H9 (cell line): ENCODE measurements around the gene CEP63. TPM values are rescaled to one million over a fixed set of nuclear protein-coding genes. Genes with fewer than 3 reads are reported as not detected.

Source experiments
- DNase-seq: peaks from one replicate; pipeline ENCODE4 v3.0.0-alpha.2; 2017
- H2AFZ ChIP-seq: one replicate; pipeline ENCODE4 v1.6.1; 2013; ENCODE audit warnings: mild to moderate bottlenecking, low read length, control low read depth, moderate library complexity
- H2AK5ac ChIP-seq: 2 replicates; pipeline ENCODE4 v1.6.1; 2013; ENCODE audit warnings: low read length, control low read depth, mixed read lengths; ENCODE audit not compliant: insufficient read length
- H2BK120ac ChIP-seq: one replicate; pipeline ENCODE4 v1.6.1; 2013; ENCODE audit warnings: low read depth, mild to moderate bottlenecking, low read length, control low read depth, inconsistent platforms; ENCODE audit not compliant: poor library complexity, severe bottlenecking
- H2BK12ac ChIP-seq: 2 replicates; pipeline ENCODE4 v1.6.1; 2013; ENCODE audit warnings: low read length, control low read depth, mixed read lengths, low read depth; ENCODE audit not compliant: insufficient read length
- H2BK15ac ChIP-seq: 2 replicates; pipeline ENCODE4 v1.6.1; 2013; ENCODE audit warnings: low read depth, low read length, control low read depth
- H2BK20ac ChIP-seq: one replicate; pipeline ENCODE4 v1.6.1; 2013; ENCODE audit warnings: low read depth, mild to moderate bottlenecking, low read length, control low read depth, inconsistent platforms; ENCODE audit not compliant: poor library complexity, severe bottlenecking
- H2BK5ac ChIP-seq: 2 replicates; pipeline ENCODE4 v1.6.1; 2013; ENCODE audit warnings: low read length, control low read depth, mixed read lengths; ENCODE audit not compliant: insufficient read length
- H3K14ac ChIP-seq: 2 replicates; pipeline ENCODE4 v1.6.1; 2013; ENCODE audit warnings: low read length, control low read depth; ENCODE audit not compliant: insufficient read depth
- H3K18ac ChIP-seq: 2 replicates; pipeline ENCODE4 v1.6.1; 2013; ENCODE audit warnings: low read depth, mild to moderate bottlenecking, mixed read lengths, low read length, control low read depth; ENCODE audit not compliant: insufficient read length
- H3K23ac ChIP-seq: 2 replicates; pipeline ENCODE4 v1.6.1; 2013; ENCODE audit warnings: low read length, control low read depth, mixed read lengths, low read depth; ENCODE audit not compliant: insufficient read length
- H3K23me2 ChIP-seq: 2 replicates; pipeline ENCODE4 v1.6.1; 2013; ENCODE audit warnings: low read depth, mild to moderate bottlenecking, mixed read lengths, low read length, control low read depth; ENCODE audit not compliant: insufficient read length, poor library complexity, severe bottlenecking
- H3K27ac ChIP-seq: 2 replicates; pipeline ENCODE4 v1.5.1; 2013; ENCODE audit warnings: low read length, control low read depth, mixed read lengths, low read depth; ENCODE audit not compliant: insufficient read length
- H3K27me3 ChIP-seq: 2 replicates; pipeline ENCODE4 v1.6.1; 2013; ENCODE audit warnings: low read length, control low read depth, inconsistent platforms; ENCODE audit not compliant: insufficient read depth
- H3K4ac ChIP-seq: 2 replicates; pipeline ENCODE4 v1.6.1; 2013; ENCODE audit warnings: low read depth, mild to moderate bottlenecking, control low read depth, inconsistent platforms, low read length, moderate library complexity
- H3K4me1 ChIP-seq: 2 replicates; pipeline ENCODE4 v1.6.1; 2013; ENCODE audit warnings: low read length, control low read depth, inconsistent platforms; ENCODE audit not compliant: insufficient read depth
- H3K4me2 ChIP-seq: 2 replicates; pipeline ENCODE4 v1.6.1; 2013; ENCODE audit warnings: low read length, control low read depth, mixed read lengths; ENCODE audit not compliant: insufficient read length, insufficient read depth
- H3K56ac ChIP-seq: 2 replicates; pipeline ENCODE4 v1.6.1; 2013; ENCODE audit warnings: low read depth, mild to moderate bottlenecking, mixed read lengths, low read length, control low read depth; ENCODE audit not compliant: insufficient read length
- H3K79me1 ChIP-seq: 2 replicates; pipeline ENCODE4 v1.6.1; 2013; ENCODE audit warnings: low read depth, mild to moderate bottlenecking, moderate library complexity, low read length, control low read depth, inconsistent platforms; ENCODE audit not compliant: insufficient read depth, poor library complexity, severe bottlenecking
- H3K79me2 ChIP-seq: 2 replicates; pipeline ENCODE4 v1.6.1; 2013; ENCODE audit warnings: low read length, control low read depth, inconsistent platforms; ENCODE audit not compliant: insufficient read depth
- H3K9ac ChIP-seq: 2 replicates; pipeline ENCODE4 v1.6.1; 2013; ENCODE audit warnings: low read length, control low read depth, mixed read lengths; ENCODE audit not compliant: insufficient read length; ENCODE audit errors: extremely low read depth
- H3K9me3 ChIP-seq: one replicate; pipeline ENCODE4 v1.6.1; 2013; ENCODE audit warnings: low read depth, low read length, inconsistent platforms; ENCODE audit not compliant: control insufficient read depth
- H3T11ph ChIP-seq: one replicate; pipeline ENCODE4 v1.6.1; 2013; ENCODE audit warnings: mild to moderate bottlenecking, low read length, control low read depth, inconsistent platforms
- H4K20me1 ChIP-seq: one replicate; pipeline ENCODE4 v1.6.1; 2013; ENCODE audit not compliant: control insufficient read depth, insufficient read length, insufficient read depth
- H4K5ac ChIP-seq: 2 replicates; pipeline ENCODE4 v1.6.1; 2013; ENCODE audit warnings: low read depth, mild to moderate bottlenecking, mixed read lengths, low read length, control low read depth; ENCODE audit not compliant: insufficient read length
- H4K8ac ChIP-seq: replicated peaks from 2 replicates; pipeline ENCODE4 v1.6.1; 2013; ENCODE audit warnings: low read length, control low read depth, mixed read lengths, low read depth; ENCODE audit not compliant: insufficient read length
- H4K91ac ChIP-seq: 2 replicates; pipeline ENCODE4 v1.6.1; 2013; ENCODE audit warnings: low read depth, mild to moderate bottlenecking, moderate library complexity, mixed read lengths, low read length, control low read depth; ENCODE audit not compliant: insufficient read length
- H3K27ac Mint-ChIP-seq, 3 experiments: 2 replicates in 2 of 3; 3 replicates in 1 of 3; pipeline ENCODE4 v1.8.0; 2020 to 2021; ENCODE audit warnings: mixed read lengths in 3 of 3, mild to moderate bottlenecking in 1 of 3, moderate library complexity in 1 of 3
- H3K27me3 Mint-ChIP-seq: 2 replicates; pipeline ENCODE4 v1.8.0; 2021; ENCODE audit warnings: low read depth, mild to moderate bottlenecking, moderate library complexity, mixed read lengths
- H3K36me3 Mint-ChIP-seq, 3 experiments: 2 replicates in 2 of 3; 3 replicates in 1 of 3; pipeline ENCODE4 v1.8.0; 2020 to 2021; ENCODE audit warnings: low read depth in 3 of 3, mixed read lengths in 3 of 3; ENCODE audit not compliant: insufficient read depth in 1 of 3
- H3K4me1 Mint-ChIP-seq, 2 experiments: 2 replicates each; pipeline ENCODE4 v1.8.0; 2020; ENCODE audit warnings: mixed read lengths in 2 of 2
- H3K4me3 Mint-ChIP-seq, 2 experiments: 2 replicates in 1 of 2; 3 replicates in 1 of 2; pipeline ENCODE4 v1.8.0; 2020 to 2021; ENCODE audit warnings: mild to moderate bottlenecking in 2 of 2, mixed read lengths in 2 of 2, moderate library complexity in 1 of 2
- H3K9me3 Mint-ChIP-seq, 2 experiments: 2 replicates in 1 of 2; 3 replicates in 1 of 2; pipeline ENCODE4 v1.8.0; 2020; ENCODE audit warnings: mild to moderate bottlenecking in 2 of 2, mixed read lengths in 2 of 2, moderate library complexity in 1 of 2
- WGBS: extraction: QIAGEN DNeasy Blood & Tissue Kit; methylation state at CpG from one replicate; pipeline ENCODE4 v1.1.7; 2013; ENCODE audit warnings: missing lambda C conversion rate, low lambda C conversion rate, mixed read lengths; ENCODE audit not compliant: insufficient read length; ENCODE audit errors: extremely low coverage; 5-methylcytosine and 5-hydroxymethylcytosine counted together
- total RNA-seq: library from RNA; stranded (reverse); gene quantifications from 2 replicates; pipeline ENCODE4 v1.2.1, GENCODE V29; 2021
- TF ChIP-seq, protein P1 (sequence below): fragments of 200-600 bp; sonication (generic); conservative IDR thresholded peaks from 3 replicates; pipeline ENCODE4 v1.8.0; 2021; ENCODE audit warnings: antibody characterized with exemption, mild to moderate bottlenecking

The CEP63 gene
- total RNA-seq, 1 experiment from 2014 or later = 16.2 TPM

DNA sequence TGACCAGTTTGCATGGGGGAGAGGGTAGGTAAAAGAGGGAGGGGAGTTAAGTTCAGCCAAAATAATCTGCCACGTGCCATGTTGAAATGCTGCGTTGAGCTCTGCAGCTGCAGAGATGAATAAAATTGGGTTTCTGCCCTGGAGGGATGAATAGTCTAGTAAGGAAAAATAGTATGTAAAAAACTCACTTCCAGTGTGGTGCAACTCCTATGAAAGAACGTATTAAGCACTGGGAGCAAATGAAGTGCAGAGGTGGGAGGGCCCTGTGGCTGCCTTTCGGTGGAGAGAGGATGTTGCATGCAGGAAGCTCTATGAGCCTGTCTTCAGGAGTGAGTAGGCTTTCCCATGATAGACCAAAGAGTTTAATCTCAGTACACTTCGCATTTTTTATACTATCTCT lies 8.6 kb downstream of the CEP63 start:
- no peaks in the 10 kb centered on the region for H3K4me1 ChIP-seq
- Mint-ChIP-seq H3K4me3 (no peak overlapping the region), H3K4me1 (peaks cover 6 to 8% of the 10 kb centered on the region in 2 experiments), H3K36me3 (peaks cover 6 to 29% (median 26%) of the 10 kb centered on the region in 3 experiments; a peak in 6 of 7 replicates), H3K9me3 (no peaks in the 10 kb centered on the region), H3K27me3 (no peaks in the 10 kb centered on the region), H3K27ac (peak overlapping the region in 1 of 3 experiments; percentile 7; a peak in 1 of 7 replicates)
- no peak overlapping the region for H4K91ac ChIP-seq
- WGBS = no CpG with 5 or more reads among the region's 5 CpGs
- no peaks in the 10 kb centered on the region for H3K23me2 ChIP-seq
- no peak overlapping the region for H3K23ac ChIP-seq
- no peak overlapping the region for H3K18ac ChIP-seq
- no peaks in the 10 kb centered on the region for H3K27me3 ChIP-seq
- no peaks in the 10 kb centered on the region for H3K9me3 ChIP-seq
- no peak overlapping the region for H3K4me2 ChIP-seq
- H2BK15ac ChIP-seq = no peak overlapping the region
- H3K79me1 ChIP-seq = no peaks in the 10 kb centered on the region
- TF ChIP-seq, protein P1, sequence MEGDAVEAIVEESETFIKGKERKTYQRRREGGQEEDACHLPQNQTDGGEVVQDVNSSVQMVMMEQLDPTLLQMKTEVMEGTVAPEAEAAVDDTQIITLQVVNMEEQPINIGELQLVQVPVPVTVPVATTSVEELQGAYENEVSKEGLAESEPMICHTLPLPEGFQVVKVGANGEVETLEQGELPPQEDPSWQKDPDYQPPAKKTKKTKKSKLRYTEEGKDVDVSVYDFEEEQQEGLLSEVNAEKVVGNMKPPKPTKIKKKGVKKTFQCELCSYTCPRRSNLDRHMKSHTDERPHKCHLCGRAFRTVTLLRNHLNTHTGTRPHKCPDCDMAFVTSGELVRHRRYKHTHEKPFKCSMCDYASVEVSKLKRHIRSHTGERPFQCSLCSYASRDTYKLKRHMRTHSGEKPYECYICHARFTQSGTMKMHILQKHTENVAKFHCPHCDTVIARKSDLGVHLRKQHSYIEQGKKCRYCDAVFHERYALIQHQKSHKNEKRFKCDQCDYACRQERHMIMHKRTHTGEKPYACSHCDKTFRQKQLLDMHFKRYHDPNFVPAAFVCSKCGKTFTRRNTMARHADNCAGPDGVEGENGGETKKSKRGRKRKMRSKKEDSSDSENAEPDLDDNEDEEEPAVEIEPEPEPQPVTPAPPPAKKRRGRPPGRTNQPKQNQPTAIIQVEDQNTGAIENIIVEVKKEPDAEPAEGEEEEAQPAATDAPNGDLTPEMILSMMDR = no peak
- no peak overlapping the region for H2BK20ac ChIP-seq
- H2AFZ ChIP-seq = no peak overlapping the region
- no peak overlapping the region for H3K14ac ChIP-seq
- no peak overlapping the region for H3K9ac ChIP-seq
- H3T11ph ChIP-seq = no peak overlapping the region
- no peak overlapping the region for H3K56ac ChIP-seq
- no peak overlapping the region for H2BK12ac ChIP-seq
- no peak for DNase-seq
- no peak overlapping the region for H2BK5ac ChIP-seq
- no peak overlapping the region for H2AK5ac ChIP-seq
- no peaks in the 10 kb centered on the region; the same call in 1 of the 2 replicates for H3K79me2 ChIP-seq
- H3K4ac ChIP-seq = no peak overlapping the region
- H2BK120ac ChIP-seq = no peak overlapping the region
- no peak overlapping the region for H3K27ac ChIP-seq
- no peak overlapping the region for H4K5ac ChIP-seq
- no peak overlapping the region for H4K8ac ChIP-seq
- H4K20me1 ChIP-seq = no peaks in the 10 kb centered on the region
